ENCODE measurements around the gene DAP. TPM values are rescaled to one million over a fixed set of nuclear protein-coding genes. Genes with fewer than 3 reads are reported as not detected.
A peak's percentile ranks its signal among the peaks of the same experiment; 100 is the strongest.

Gene DAP
- total RNA-seq, 1 experiment from 2014 or later: 47.7 TPM

GRCh38 chr5:10778179-10778910, 17.3 kb upstream of the DAP start (continued):
- no peak for TF ChIP-seq ZSCAN18 (CRISPR knock-in tag; IDR thresholded peaks at IDR 0.05)
- TF ChIP-seq USF1 (CRISPR knock-in tag; IDR thresholded peaks at IDR 0.05): no peak

GRCh38 chr5:10775646-10776045, 14.6 kb upstream of the DAP start:
- H3K4me1 Mint-ChIP-seq: no peaks in the 10 kb centered on the region
- no peak overlapping the region for H3K4me3 Mint-ChIP-seq
- H3K27ac Mint-ChIP-seq: no peak overlapping the region
- no peaks in the 10 kb centered on the region for H3K27me3 Mint-ChIP-seq (ENCODE audit: low read depth)
- ATAC-seq (peak; percentile 90), DNase-seq (ENCODE audit: low spot score) (no peak)
- TF ChIP-seq RORB (CRISPR knock-in tag; IDR thresholded peaks at IDR 0.05) (no peak), HMGA2 (CRISPR knock-in tag; IDR thresholded peaks at IDR 0.05) (no peak), PRRX2 (CRISPR knock-in tag; IDR thresholded peaks at IDR 0.05) (no peak), NFATC4 (CRISPR knock-in tag; IDR thresholded peaks at IDR 0.05) (no peak), ZNF281 (CRISPR knock-in tag; IDR thresholded peaks at IDR 0.05) (no peak), NFYB (CRISPR knock-in tag; conservative IDR thresholded peaks at IDR 0.05; ENCODE audit: low read depth) (no peak), MLX (CRISPR knock-in tag; IDR thresholded peaks at IDR 0.05) (no peak), SMAD3 (CRISPR knock-in tag; IDR thresholded peaks at IDR 0.05; ENCODE audit: borderline replicate concordance) (no peak), ATF1 (CRISPR knock-in tag; IDR thresholded peaks at IDR 0.05) (no peak), ZBTB21 (CRISPR knock-in tag; IDR thresholded peaks at IDR 0.05; ENCODE audit: borderline replicate concordance) (no peak), EMX1 (CRISPR knock-in tag; IDR thresholded peaks at IDR 0.05) (no peak), ESRRA (CRISPR knock-in tag; IDR thresholded peaks at IDR 0.05; ENCODE audit: borderline replicate concordance) (no peak), ZNF532 (CRISPR knock-in tag; IDR thresholded peaks at IDR 0.05; ENCODE audit: borderline replicate concordance) (no peak), ATF6 (CRISPR knock-in tag; IDR thresholded peaks at IDR 0.05) (no peak), HMGXB4 (CRISPR knock-in tag; IDR thresholded peaks at IDR 0.05) (no peak)
- H3K36me3 Mint-ChIP-seq: peaks cover 14% of the 10 kb centered on the region
- H3K9me3 Mint-ChIP-seq: peaks cover 24% of the 10 kb centered on the region
- CTCF ChIA-PET: interaction anchor here (0.6 to 1.4 kb wide), 19 partner anchors 9 to 86 kb away, joined by 3 to 9 read pairs (median 3); partner anchors contain the start of gene DAP
- POLR2A ChIA-PET: no interaction called here
